CD4-positive, alpha-beta memory T cell (primary cell): ENCODE data around the gene RALGAPA2. TPM values are rescaled to one million over a fixed set of nuclear protein-coding genes. Genes with fewer than 3 reads are reported as not detected.
A peak's percentile ranks its signal among the peaks of the same experiment; 100 is the strongest.

Experiments
- CTCF ChIA-PET: fragments of 350-600 bp; sonication (Branson Sonifier 250); formaldehyde crosslinking; loops from one replicate; lab custom pipeline; 2021; ENCODE audit warnings: inconsistent platforms; ENCODE audit not compliant: partially characterized antibody; lab: Charles Lee
- POLR2A ChIA-PET: fragments of 350-600 bp; sonication (Branson Sonifier 250); formaldehyde crosslinking; loops from one replicate; lab custom pipeline; 2021; ENCODE audit not compliant: partially characterized antibody; lab: Charles Lee
- DNase-seq, 5 donors: peaks; one replicate each; pipeline versions ENCODE4 v3.0.0 to v3.0.0-alpha.2; 2020 to 2022; ENCODE audit warnings: mixed read lengths in 1 of 5
- H3K27ac ChIP-seq: one replicate; pipeline ENCODE4 v1.7.0; 2013; ENCODE audit warnings: low read depth, low read length
- H3K27me3 ChIP-seq: 2 replicates; pipeline ENCODE4 v1.7.0; 2013; ENCODE audit warnings: mild to moderate bottlenecking, low read length, moderate library complexity; ENCODE audit not compliant: insufficient read depth
- H3K36me3 ChIP-seq: 2 replicates; pipeline ENCODE4 v1.7.0; 2013; ENCODE audit warnings: mild to moderate bottlenecking, low read length, moderate library complexity; ENCODE audit not compliant: insufficient read depth
- H3K4me1 ChIP-seq: 2 replicates; pipeline ENCODE4 v1.7.0; 2013; ENCODE audit warnings: mild to moderate bottlenecking, low read length, moderate library complexity; ENCODE audit not compliant: insufficient read depth
- H3K4me3 ChIP-seq, 2 donors: one replicate each; pipeline ENCODE4 v1.7.0; 2013; ENCODE audit warnings: low read length in 2 of 2, mild to moderate bottlenecking in 1 of 2
- H3K9me3 ChIP-seq, 2 donors: one replicate each; pipeline ENCODE4 v1.7.0; 2013; ENCODE audit warnings: low read length in 2 of 2, control low read depth in 1 of 2; ENCODE audit not compliant: control insufficient read depth in 1 of 2
- H3K27ac Mint-ChIP-seq, 7 donors: one replicate each; pipeline ENCODE4 v1.8.0; 2020 to 2021; ENCODE audit warnings: mixed read lengths in 7 of 7, mild to moderate bottlenecking in 6 of 7, inconsistent platforms in 3 of 7, moderate library complexity in 3 of 7
- H3K27me3 Mint-ChIP-seq, 2 donors: one replicate each; pipeline ENCODE4 v1.8.0; 2020 to 2021; ENCODE audit warnings: mixed read lengths in 2 of 2
- H3K36me3 Mint-ChIP-seq, 2 donors: one replicate each; pipeline ENCODE4 v1.8.0; 2020 to 2021; ENCODE audit warnings: mixed read lengths in 2 of 2, inconsistent platforms in 1 of 2, mild to moderate bottlenecking in 1 of 2
- H3K4me1 Mint-ChIP-seq, 4 donors: one replicate each; pipeline ENCODE4 v1.8.0; 2020 to 2021; ENCODE audit warnings: mixed read lengths in 4 of 4, mild to moderate bottlenecking in 1 of 4
- H3K4me3 Mint-ChIP-seq, 8 donors: one replicate each; pipeline ENCODE4 v1.8.0; 2020 to 2021; ENCODE audit warnings: mixed read lengths in 8 of 8, mild to moderate bottlenecking in 7 of 8, moderate library complexity in 6 of 8, inconsistent platforms in 3 of 8
- H3K9me3 Mint-ChIP-seq, 8 donors: one replicate each; pipeline ENCODE4 v1.8.0; 2020 to 2021; ENCODE audit warnings: mixed read lengths in 8 of 8, mild to moderate bottlenecking in 5 of 8, inconsistent platforms in 3 of 8, moderate library complexity in 1 of 8
- intact Hi-C: fragments of 100-400 bp; cut with micrococcal nuclease; formaldehyde crosslinking; loops from one replicate; pipeline ENCODE4 v1.15.1; 2023
- polyA plus RNA-seq, 2 donors: library from polyadenylated mRNA; unstranded; fragments of 300-500 nt; fragmentation: Illumina TruSeq; gene quantifications; one replicate each; pipeline ENCODE4 v1.2.3, GENCODE V29; 2021
- total RNA-seq, 2 experiments: library from RNA; stranded (reverse); gene quantifications; one replicate each; pipeline ENCODE4 v1.2.3, GENCODE V29; 2021

The RALGAPA2 gene
- total and polyA plus RNA-seq, 4 experiments from 2014 or later: 1.6 to 36.3 (median 21.5) TPM

GRCh38 chr20:20720158-20720557 lies 7.7 kb upstream of the RALGAPA2 start:
- no peaks in the 10 kb centered on the region for H3K4me1 Mint-ChIP-seq
- no peak for DNase-seq
- H3K27me3 Mint-ChIP-seq: peaks cover 2 to 3% of the 10 kb centered on the region in 2 donors
- peaks cover 0 to 2% (median 0%) of the 10 kb centered on the region in 8 donors for H3K9me3 Mint-ChIP-seq
- H3K4me1 ChIP-seq: no peaks in the 10 kb centered on the region
- no peak overlapping the region for H3K27ac Mint-ChIP-seq
- H3K27ac ChIP-seq: no peak overlapping the region
- H3K4me3 ChIP-seq: no peak overlapping the region
- CTCF ChIA-PET: no interaction called here
- H3K27me3 ChIP-seq: no peaks in the 10 kb centered on the region
- no peaks in the 10 kb centered on the region for H3K36me3 Mint-ChIP-seq
- no peaks in the 10 kb centered on the region for H3K36me3 ChIP-seq
- POLR2A ChIA-PET: no interaction called here
- intact Hi-C loops: no loop called here
- no peaks in the 10 kb centered on the region for H3K9me3 ChIP-seq
- H3K4me3 Mint-ChIP-seq: no peak overlapping the region

DNA sequence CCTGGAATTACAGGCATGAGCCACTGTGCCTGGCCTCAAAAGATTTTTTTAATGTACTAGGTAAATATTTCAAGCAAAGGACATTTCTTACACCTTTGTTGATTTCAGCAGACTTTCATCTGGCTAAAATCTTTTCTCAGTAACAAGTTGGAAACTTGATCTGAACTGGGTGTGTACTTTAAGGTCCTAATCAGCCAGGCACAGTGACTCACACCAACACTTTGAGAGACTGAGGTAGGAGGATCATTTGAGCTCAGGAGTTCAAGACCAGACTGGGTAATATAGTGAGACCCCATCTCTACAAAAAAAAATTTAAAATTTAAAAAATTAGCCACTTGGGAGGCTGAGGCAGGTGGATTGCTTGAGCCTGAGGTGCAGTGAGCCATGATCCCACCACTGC lies 7.0 kb upstream of the RALGAPA2 start:
- Histone ChIP-seq H3K36me3 (no peaks in the 10 kb centered on the region), H3K4me3 (no peak overlapping the region), H3K27me3 (no peaks in the 10 kb centered on the region), H3K27ac (no peak overlapping the region), H3K4me1 (no peaks in the 10 kb centered on the region), H3K9me3 (no peaks in the 10 kb centered on the region)
- H3K9me3 Mint-ChIP-seq: peaks cover 0 to 2% (median 0%) of the 10 kb centered on the region in 8 donors
- CTCF ChIA-PET: no interaction called here
- no peaks in the 10 kb centered on the region for H3K4me1 Mint-ChIP-seq
- intact Hi-C loops: loop anchor here (10.0 kb wide), 2 partner anchors 705 to 835 kb away; partner anchors contain the start of gene NAA20
- no peak for DNase-seq
- no peaks in the 10 kb centered on the region for H3K36me3 Mint-ChIP-seq
- POLR2A ChIA-PET: no interaction called here
- no peak overlapping the region for H3K4me3 Mint-ChIP-seq
- no peak overlapping the region for H3K27ac Mint-ChIP-seq
- H3K27me3 Mint-ChIP-seq: peaks cover 2 to 3% of the 10 kb centered on the region in 2 donors

DNA sequence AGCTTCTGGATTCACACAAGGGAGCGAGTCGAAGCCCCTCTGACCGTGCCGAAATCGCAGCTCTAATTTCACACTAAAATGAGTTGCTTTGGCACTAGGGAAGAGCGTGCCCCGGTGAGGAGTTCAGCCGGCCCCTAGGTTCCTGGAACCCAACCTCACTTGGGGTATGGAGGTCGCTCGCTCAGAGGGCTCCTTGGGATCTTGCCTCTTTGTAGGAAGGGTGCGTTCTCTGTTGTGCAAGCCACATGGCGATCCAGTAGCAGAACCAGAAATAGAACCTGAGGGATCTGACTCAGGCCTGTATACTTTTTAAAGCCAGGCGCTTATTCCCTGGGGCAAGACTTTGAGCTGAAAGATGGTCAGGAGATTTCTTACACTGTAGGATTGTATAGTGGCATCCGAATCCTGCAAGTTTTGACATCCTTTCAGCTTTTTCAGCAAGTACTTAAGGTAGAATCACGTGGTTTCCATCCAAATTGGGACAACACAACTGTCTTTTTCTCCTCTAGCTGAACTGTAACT lies 861 bp upstream of the RALGAPA2 start:
- ChIA-PET CTCF (interaction anchor here (2.3 kb wide), 1 partner anchor 12 kb away, joined by 6 read pairs; no protein-coding TSS in a partner anchor), POLR2A (interaction anchor here (0.7 to 2.0 kb wide), 4 partner anchors 10 to 661 kb away, joined by 3 to 8 read pairs (median 4); partner anchors contain the start of genes CFAP61, CRNKL1 and KIZ)
- DNase-seq: no peak
- H3K4me1 ChIP-seq: peaks cover 17% of the 10 kb centered on the region
- Mint-ChIP-seq H3K36me3 (peaks cover 0 to 10% of the 10 kb centered on the region in 2 donors), H3K4me3 (peak overlapping the region; percentile 87 to 97 (median 92)), H3K27ac (peak overlapping the region in 6 of 7 donors; percentile 90 to 98 (median 96)), H3K27me3 (peaks cover 0 to 3% of the 10 kb centered on the region in 2 donors), H3K4me1 (peaks cover 23 to 38% (median 28%) of the 10 kb centered on the region in 4 donors), H3K9me3 (no peaks in the 10 kb centered on the region)
- H3K4me3 ChIP-seq: peak overlapping the region in 1 of 2 donors; percentile 79
- peak overlapping the region; percentile 79 for H3K27ac ChIP-seq
- intact Hi-C loops: loop anchor here (5.0 to 10.0 kb wide), 4 partner anchors 414 to 1921 kb away; partner anchors contain the start of genes KIZ and NAA20
- H3K36me3 ChIP-seq: no peaks in the 10 kb centered on the region
- H3K9me3 ChIP-seq: no peaks in the 10 kb centered on the region
- H3K27me3 ChIP-seq: no peaks in the 10 kb centered on the region

DNA sequence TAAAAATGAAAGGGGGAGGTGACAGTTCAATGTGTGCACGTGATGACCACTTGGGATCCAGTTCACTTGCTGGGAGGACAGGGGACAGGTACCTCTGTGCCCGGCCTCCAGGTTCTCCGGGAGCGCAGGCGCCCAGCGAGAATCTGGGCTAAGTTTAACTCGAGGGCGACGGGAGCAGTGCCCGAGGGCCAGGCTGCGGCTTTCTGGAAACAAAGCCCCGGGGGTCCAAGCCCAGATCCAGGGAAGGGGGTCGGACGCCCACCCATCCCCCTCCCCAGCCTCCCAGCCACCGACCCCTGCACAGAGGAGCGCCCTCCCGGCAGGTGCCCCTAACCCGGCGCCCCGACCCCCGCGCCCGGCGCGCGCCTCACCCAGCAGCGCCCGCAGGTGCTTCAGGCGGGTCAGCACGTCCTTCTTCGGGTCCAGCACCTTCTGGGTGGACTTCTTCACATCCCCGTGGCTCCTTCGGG lies 405 bp downstream of the RALGAPA2 start:
- intact Hi-C loops: loop anchor here (1.0 to 10.0 kb wide), 6 partner anchors 388 to 1920 kb away; partner anchors contain the start of genes KIZ, NAA20 and XRN2
- Histone ChIP-seq H3K4me3 (peak overlapping the region; percentile 42 to 79), H3K27me3 (no peaks in the 10 kb centered on the region), H3K4me1 (peaks cover 17% of the 10 kb centered on the region), H3K36me3 (no peaks in the 10 kb centered on the region), H3K27ac (peak overlapping the region; percentile 79), H3K9me3 (no peaks in the 10 kb centered on the region)
- peaks cover 26 to 41% (median 31%) of the 10 kb centered on the region in 4 donors for H3K4me1 Mint-ChIP-seq
- peak overlapping the region; percentile 88 to 97 (median 93) for H3K27ac Mint-ChIP-seq
- H3K27me3 Mint-ChIP-seq: peaks cover 0 to 3% of the 10 kb centered on the region in 2 donors
- peak in 3 of 5 donors; percentile 5 to 43 (median 6) for DNase-seq
- CTCF ChIA-PET: interaction anchor here (0.6 kb wide), 1 partner anchor 414 kb away, joined by 3 read pairs; the partner anchor contains the start of gene KIZ
- H3K36me3 Mint-ChIP-seq: peaks cover 2 to 11% of the 10 kb centered on the region in 2 donors
- H3K9me3 Mint-ChIP-seq: no peaks in the 10 kb centered on the region
- peak overlapping the region; percentile 89 to 97 (median 94) for H3K4me3 Mint-ChIP-seq
- POLR2A ChIA-PET: interaction anchor here (1.0 to 2.0 kb wide), 2 partner anchors 9 to 660 kb away, joined by 5 to 8 read pairs; partner anchors contain the start of genes CFAP61 and CRNKL1

- Mint-ChIP-seq H3K9me3 (no peaks in the 10 kb centered on the region), H3K27me3 (peaks cover 0 to 3% of the 10 kb centered on the region in 2 donors), H3K36me3 (peaks cover 5 to 11% of the 10 kb centered on the region in 2 donors), H3K27ac (peak overlapping the region; percentile 87 to 94 (median 92)), H3K4me1 (peaks cover 29 to 43% (median 36%) of the 10 kb centered on the region in 4 donors), H3K4me3 (peak overlapping the region; percentile 82 to 96 (median 92))
- H3K9me3 ChIP-seq: no peaks in the 10 kb centered on the region
- no peaks in the 10 kb centered on the region for H3K36me3 ChIP-seq
- intact Hi-C loops: loop anchor here (5.0 to 10.0 kb wide), 4 partner anchors 416 to 1919 kb away; partner anchors contain the start of genes KIZ and NAA20
- H3K27ac ChIP-seq: peak overlapping the region; percentile 79
- peak in 4 of 5 donors; percentile 13 to 51 (median 20) for DNase-seq
- peaks cover 17% of the 10 kb centered on the region for H3K4me1 ChIP-seq
- ChIA-PET POLR2A (no interaction called here), CTCF (no interaction called here)
- no peaks in the 10 kb centered on the region for H3K27me3 ChIP-seq
- H3K4me3 ChIP-seq: peak overlapping the region; percentile 42 to 79
Measured at GRCh38 chr20:20711413-20711812, 1.0 kb downstream of the RALGAPA2 start.

GRCh38 chr20:20710443-20711315 lies 1.8 kb downstream of the RALGAPA2 start:
- intact Hi-C loops: loop anchor here (5.0 to 10.0 kb wide), 4 partner anchors 417 to 1918 kb away; partner anchors contain the start of genes KIZ and NAA20
- Mint-ChIP-seq H3K27ac (peak overlapping the region; percentile 87 to 94 (median 91)), H3K27me3 (no peaks in the 10 kb centered on the region), H3K9me3 (no peaks in the 10 kb centered on the region), H3K36me3 (peaks cover 9 to 11% of the 10 kb centered on the region in 2 donors), H3K4me3 (peak overlapping the region; percentile 82 to 96 (median 92)), H3K4me1 (peaks cover 31 to 48% (median 40%) of the 10 kb centered on the region in 4 donors)
- no peaks in the 10 kb centered on the region for H3K27me3 ChIP-seq
- no peaks in the 10 kb centered on the region for H3K36me3 ChIP-seq
- ChIA-PET POLR2A (no interaction called here), CTCF (no interaction called here)
- peak overlapping the region; percentile 79 for H3K27ac ChIP-seq
- H3K9me3 ChIP-seq: no peaks in the 10 kb centered on the region
- peak; percentile 24 to 62 (median 40) for DNase-seq
- H3K4me3 ChIP-seq: peak overlapping the region; percentile 42 to 79
- H3K4me1 ChIP-seq: peaks cover 17% of the 10 kb centered on the region
